Liver (tissue), 3 donors: Measurements from ENCODE around the gene ESRRA.

ENCODE experiments used
- CTCF ChIP-seq: fragments of 150-350 bp; IDR thresholded peaks from 2 replicates; pipeline ENCODE4 v1.5.1; 2017; ENCODE audit warnings: improper control_type of control experiment, low read depth, low read length; ENCODE audit not compliant: missing input control
- GABPA ChIP-seq, 2 donors: IDR thresholded peaks in 1 of 2; conservative IDR thresholded peaks in 1 of 2; 2 replicates each; pipeline ENCODE4 v1.6.1; 2016; ENCODE audit warnings: antibody characterized with exemption in 2 of 2, mild to moderate bottlenecking in 1 of 2, moderate library complexity in 1 of 2
- MAX ChIP-seq: IDR thresholded peaks from 2 replicates; pipeline ENCODE4 v1.6.1; 2016; ENCODE audit warnings: antibody characterized with exemption
- YY1 ChIP-seq: IDR thresholded peaks from 2 replicates; pipeline ENCODE4 v1.6.1; 2016; ENCODE audit warnings: antibody characterized with exemption, mild to moderate bottlenecking
- donor health status: healthy.
- donor health status: healthy.

GRCh38 chr11:64330888-64331287 lies 25.6 kb downstream of the ESRRA start:
- TF ChIP-seq GABPA (IDR thresholded peaks at IDR 0.05 in 1 of 2, conservative IDR thresholded peaks at IDR 0.05 in 1 of 2) (no peak), CTCF (no peak), MAX (no peak), YY1 (no peak)
